ENCODE results near the gene LINGO4. TPM values are rescaled to one million over a fixed set of nuclear protein-coding genes. Genes with fewer than 3 reads are reported as not detected.

LINGO4 gene
- total RNA-seq, 1 experiment from 2014 or later = not detected

DNA sequence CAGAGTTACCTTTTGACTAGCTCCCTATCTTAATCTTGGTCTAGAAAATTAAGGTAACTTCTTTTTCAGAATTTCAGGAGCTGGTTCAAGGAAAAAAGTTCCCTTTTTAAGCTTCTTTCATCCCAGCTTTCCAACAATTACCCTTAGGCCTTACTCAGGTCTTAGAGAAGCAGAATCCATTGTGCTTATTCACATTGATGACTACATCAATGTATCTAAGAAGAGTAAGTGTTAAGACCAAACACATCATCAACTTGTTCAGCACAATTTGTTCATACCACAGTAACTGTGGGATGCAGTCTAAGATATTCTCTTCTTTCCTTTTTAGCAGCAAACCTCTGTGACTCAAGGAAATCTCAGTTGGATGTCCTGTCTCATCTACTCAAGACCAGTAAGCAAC is 46.0 kb downstream of the LINGO4 start:
- no peak overlapping the region for H3K27ac Mint-ChIP-seq (ENCODE audit: unreplicated experiment)
- H3K9me3 Mint-ChIP-seq (ENCODE audit: unreplicated experiment) = no peaks in the 10 kb centered on the region
- CTCF ChIA-PET = no interaction called here
- TF ChIP-seq, protein P1, sequence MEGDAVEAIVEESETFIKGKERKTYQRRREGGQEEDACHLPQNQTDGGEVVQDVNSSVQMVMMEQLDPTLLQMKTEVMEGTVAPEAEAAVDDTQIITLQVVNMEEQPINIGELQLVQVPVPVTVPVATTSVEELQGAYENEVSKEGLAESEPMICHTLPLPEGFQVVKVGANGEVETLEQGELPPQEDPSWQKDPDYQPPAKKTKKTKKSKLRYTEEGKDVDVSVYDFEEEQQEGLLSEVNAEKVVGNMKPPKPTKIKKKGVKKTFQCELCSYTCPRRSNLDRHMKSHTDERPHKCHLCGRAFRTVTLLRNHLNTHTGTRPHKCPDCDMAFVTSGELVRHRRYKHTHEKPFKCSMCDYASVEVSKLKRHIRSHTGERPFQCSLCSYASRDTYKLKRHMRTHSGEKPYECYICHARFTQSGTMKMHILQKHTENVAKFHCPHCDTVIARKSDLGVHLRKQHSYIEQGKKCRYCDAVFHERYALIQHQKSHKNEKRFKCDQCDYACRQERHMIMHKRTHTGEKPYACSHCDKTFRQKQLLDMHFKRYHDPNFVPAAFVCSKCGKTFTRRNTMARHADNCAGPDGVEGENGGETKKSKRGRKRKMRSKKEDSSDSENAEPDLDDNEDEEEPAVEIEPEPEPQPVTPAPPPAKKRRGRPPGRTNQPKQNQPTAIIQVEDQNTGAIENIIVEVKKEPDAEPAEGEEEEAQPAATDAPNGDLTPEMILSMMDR (IDR thresholded peaks at IDR 0.05; ENCODE audit: insufficient read depth in 1 of 2, low read depth in 1 of 2, low read length in 1 of 2, severe bottlenecking in 1 of 2, unreplicated experiment in 1 of 2) = no peak
- H3K4me3 Mint-ChIP-seq (ENCODE audit: unreplicated experiment) = no peak overlapping the region
- H3K27me3 ChIP-seq (replicated peaks; ENCODE audit: control insufficient read depth, insufficient read depth, low read length) = no peaks in the 10 kb centered on the region
- H3K9me3 ChIP-seq = no peaks in the 10 kb centered on the region
- H3K36me3 Mint-ChIP-seq (ENCODE audit: insufficient read depth, unreplicated experiment) = peaks cover 47% of the 10 kb centered on the region
- H3K36me3 ChIP-seq (ENCODE audit: control insufficient read depth, insufficient read depth, low read length) = peaks cover 4% of the 10 kb centered on the region; the same call in 1 of the 2 replicates
- POLR2A ChIA-PET = interaction anchor here (0.7 kb wide), 1 partner anchor 268 kb away, joined by 4 read pairs; no protein-coding TSS in a partner anchor
- intact Hi-C loops (cut with micrococcal nuclease; ENCODE audit: unreplicated experiment) = no loop called here
- H3K4me1 Mint-ChIP-seq (ENCODE audit: low read depth, unreplicated experiment) = peaks cover 5% of the 10 kb centered on the region
- no peaks in the 10 kb centered on the region for H3K27me3 Mint-ChIP-seq (ENCODE audit: insufficient read depth, unreplicated experiment)
- no peak for DNase-seq
- 0 out of 2 replicates have a peak, but pooled peaks cover 3% of the 10 kb centered on the region for H3K4me1 ChIP-seq
- no TSS peak for BruUV-seq (replicated peaks)
- no peak overlapping the region for H3K4me3 ChIP-seq (ENCODE audit: low read depth, low read length)

DNA sequence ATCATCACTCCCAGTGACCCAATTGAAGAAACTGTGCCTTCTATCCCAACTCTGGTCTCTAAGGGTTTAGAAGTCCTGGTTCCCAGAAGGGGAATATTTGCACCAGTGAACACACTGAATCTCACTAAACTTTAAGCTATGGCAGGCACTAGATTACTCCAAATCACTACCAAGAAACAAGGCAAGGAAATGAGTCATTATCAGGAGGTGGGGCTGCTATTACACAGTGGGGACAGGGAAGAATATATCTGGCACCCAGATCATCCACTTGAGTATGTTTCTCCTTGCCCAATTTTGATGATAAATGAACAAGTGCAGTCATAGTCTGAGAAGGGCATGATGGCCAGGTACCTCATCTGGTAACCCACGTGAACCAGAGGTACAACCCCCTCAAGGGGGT is 48.9 kb downstream of the LINGO4 start:
- H3K36me3 ChIP-seq (ENCODE audit: control insufficient read depth, insufficient read depth, low read length) = peaks cover 2% of the 10 kb centered on the region; the same call in 1 of the 2 replicates
- H3K36me3 Mint-ChIP-seq (ENCODE audit: insufficient read depth, unreplicated experiment) = peaks cover 40% of the 10 kb centered on the region
- intact Hi-C loops (cut with micrococcal nuclease; ENCODE audit: unreplicated experiment) = no loop called here
- H3K27me3 Mint-ChIP-seq (ENCODE audit: insufficient read depth, unreplicated experiment) = no peaks in the 10 kb centered on the region
- no peaks in the 10 kb centered on the region for H3K4me1 ChIP-seq
- no peak for DNase-seq
- no peaks in the 10 kb centered on the region for H3K9me3 Mint-ChIP-seq (ENCODE audit: unreplicated experiment)
- POLR2A ChIA-PET = no interaction called here
- CTCF ChIA-PET = no interaction called here
- no peaks in the 10 kb centered on the region for H3K27me3 ChIP-seq (replicated peaks; ENCODE audit: control insufficient read depth, insufficient read depth, low read length)
- no peak overlapping the region for H3K27ac Mint-ChIP-seq (ENCODE audit: unreplicated experiment)
- TF ChIP-seq, protein P1 (IDR thresholded peaks at IDR 0.05; ENCODE audit: insufficient read depth in 1 of 2, low read depth in 1 of 2, low read length in 1 of 2, severe bottlenecking in 1 of 2, unreplicated experiment in 1 of 2) = no peak
- H3K4me3 ChIP-seq (ENCODE audit: low read depth, low read length) = no peak overlapping the region
- no peaks in the 10 kb centered on the region for H3K9me3 ChIP-seq
- no TSS peak for BruUV-seq (replicated peaks)
- H3K4me3 Mint-ChIP-seq (ENCODE audit: unreplicated experiment) = no peak overlapping the region
- no peaks in the 10 kb centered on the region for H3K4me1 Mint-ChIP-seq (ENCODE audit: low read depth, unreplicated experiment)

Other genes with a start within 250 kb of the LINGO4 start
- 47.2 and 47.4 TPM in 2 replicates for gene SNX27, start 193.4 kb downstream of the LINGO4 start, total RNA-seq (2022)
- 0.27 and 1.1 TPM in 2 replicates for gene CELF3, start 88.6 kb downstream of the LINGO4 start, total RNA-seq (2022)
- 0.88 and 1.0 TPM in 2 replicates for gene RIIAD1, start 83.9 kb downstream of the LINGO4 start, total RNA-seq (2022)
- 122 and 131 TPM in 2 replicates for gene MRPL9, start 41.9 kb downstream of the LINGO4 start, total RNA-seq (2022)
- gene TDRKH, start 14.9 kb downstream of the LINGO4 start, total RNA-seq (2022) = 12.6 and 15.0 TPM in 2 replicates
- not detected in 2 replicates for gene RORC, start 26.4 kb upstream of the LINGO4 start, total RNA-seq (2022)
- 0.23 and 0.60 TPM in 2 replicates for gene C2CD4D, start 34.4 kb upstream of the LINGO4 start, total RNA-seq (2022)
- not detected in 2 replicates for gene THEM5, start 48.3 kb upstream of the LINGO4 start, total RNA-seq (2022)
- gene THEM4, start 104.1 kb upstream of the LINGO4 start, total RNA-seq (2022) = 7.1 and 9.5 TPM in 2 replicates
- 2,143 and 2,154 TPM in 2 replicates for gene S100A10, start 188.4 kb upstream of the LINGO4 start, total RNA-seq (2022)
- 364 and 408 TPM in 2 replicates for gene S100A11, start 231.6 kb upstream of the LINGO4 start, total RNA-seq (2022)